Neural cell (in vitro differentiated cells): ENCODE results near the gene EXOC2. TPM values are rescaled to one million over a fixed set of nuclear protein-coding genes. Genes with fewer than 3 reads are reported as not detected.

Source experiments
- H2AFZ ChIP-seq: fragments of 200-600, 300-800 bp; sonication (generic), shearing (Covaris generic); 2 replicates; pipeline ENCODE4 v1.6.0; 2014; ENCODE audit warnings: low read depth, mild to moderate bottlenecking, antibody characterized with exemption, low read length, moderate library complexity
- H3F3A ChIP-seq: fragments of 200-600 bp; shearing (Covaris generic); 2 replicates; pipeline ENCODE4 v1.6.1; 2016; ENCODE audit warnings: mild to moderate bottlenecking, moderate library complexity, mixed read lengths, antibody characterized with exemption, low read length; ENCODE audit not compliant: insufficient read depth, poor library complexity, severe bottlenecking
- H3K27ac ChIP-seq: fragments of 200-600, 300-800 bp; sonication (generic), shearing (Covaris generic); 2 replicates; pipeline ENCODE4 v1.5.1; 2014; ENCODE audit warnings: mild to moderate bottlenecking, low read length, moderate library complexity
- H3K27me3 ChIP-seq: fragments of 300-800, 200-600 bp; sonication (generic), shearing (Covaris generic); 2 replicates; pipeline ENCODE4 v1.6.0; 2014; ENCODE audit warnings: mild to moderate bottlenecking, low read depth, low read length, moderate library complexity; ENCODE audit not compliant: insufficient read depth
- H3K36me3 ChIP-seq: fragments of 300-800, 200-600 bp; sonication (generic), shearing (Covaris generic); 2 replicates; pipeline ENCODE4 v1.5.1; 2014; ENCODE audit warnings: mild to moderate bottlenecking, antibody characterized with exemption, low read length, moderate library complexity; ENCODE audit not compliant: insufficient read depth
- H3K4me2 ChIP-seq: fragments of 300-800, 200-600 bp; sonication (generic), shearing (Covaris generic); 2 replicates; pipeline ENCODE4 v1.6.0; 2014; ENCODE audit warnings: mild to moderate bottlenecking, low read length
- H3K4me3 ChIP-seq: fragments of 300-800, 200-600 bp; sonication (generic), shearing (Covaris generic); 2 replicates; pipeline ENCODE4 v1.5.1; 2014; ENCODE audit warnings: mild to moderate bottlenecking, low read length, moderate library complexity
- H3K79me2 ChIP-seq: fragments of 200-600 bp; shearing (Covaris generic); replicated peaks from 2 replicates; pipeline ENCODE4 v1.6.0; 2014; ENCODE audit warnings: mild to moderate bottlenecking, low read length, moderate library complexity; ENCODE audit not compliant: insufficient read depth
- H3K9ac ChIP-seq: fragments of 300-800, 200-600 bp; sonication (generic), shearing (Covaris generic); 2 replicates; pipeline ENCODE4 v1.6.1; 2016; ENCODE audit warnings: mild to moderate bottlenecking, low read length, mixed read lengths
- H3K9me2 ChIP-seq: fragments of 200-600 bp; shearing (Covaris generic); 2 replicates; pipeline ENCODE4 v1.6.1; 2016; ENCODE audit warnings: mild to moderate bottlenecking, low read length, mixed read lengths; ENCODE audit not compliant: insufficient read depth
- H3K9me3 ChIP-seq: fragments of 200-600, 300-800 bp; sonication (generic), shearing (Covaris generic); 2 replicates; pipeline ENCODE4 v1.6.1; 2016; ENCODE audit warnings: mild to moderate bottlenecking, mixed run types, low read length, moderate library complexity, mixed read lengths
- H4K20me1 ChIP-seq: fragments of 200-600 bp; shearing (Covaris generic); 2 replicates; pipeline ENCODE4 v1.6.1; 2016; ENCODE audit warnings: mild to moderate bottlenecking, mixed run types; ENCODE audit not compliant: insufficient read depth
- CTCF ChIP-seq: fragments of 450-650 bp; IDR thresholded peaks from 2 replicates; pipeline ENCODE4 v1.5.1; 2014; ENCODE audit warnings: antibody characterized with exemption, mild to moderate bottlenecking, moderate library complexity; ENCODE audit not compliant: poor library complexity, severe bottlenecking
- EP300 ChIP-seq: fragments of 450-650 bp; conservative IDR thresholded peaks from 2 replicates; pipeline ENCODE4 v1.6.1; 2014; ENCODE audit warnings: antibody characterized with exemption, mild to moderate bottlenecking, moderate library complexity; ENCODE audit not compliant: poor library complexity, severe bottlenecking
- EZH2 ChIP-seq: fragments of 200-600, 300-800 bp; shearing (Covaris generic), sonication (generic); IDR thresholded peaks from 2 replicates; pipeline ENCODE4 v1.6.1; 2014; ENCODE audit warnings: antibody characterized with exemption, low read length, borderline replicate concordance, mild to moderate bottlenecking; ENCODE audit not compliant: insufficient read depth, poor library complexity, severe bottlenecking
- MXI1 ChIP-seq: fragments of 450-650 bp; conservative IDR thresholded peaks from 2 replicates; pipeline ENCODE4 v1.6.1; 2014; ENCODE audit warnings: antibody characterized with exemption, mild to moderate bottlenecking; ENCODE audit not compliant: poor library complexity, severe bottlenecking
- POLR2AphosphoS5 ChIP-seq: IDR thresholded peaks from 2 replicates; pipeline ENCODE4 v1.6.1; 2012
- RAD21 ChIP-seq: fragments of 450-650 bp; conservative IDR thresholded peaks from 2 replicates; pipeline ENCODE4 v1.6.1; 2014; ENCODE audit warnings: antibody characterized with exemption, mild to moderate bottlenecking, moderate library complexity
- REST ChIP-seq: IDR thresholded peaks from 2 replicates; pipeline ENCODE4 v1.6.1; 2012; ENCODE audit warnings: borderline replicate concordance
- SMC3 ChIP-seq: fragments of 450-650 bp; conservative IDR thresholded peaks from 2 replicates; pipeline ENCODE4 v1.6.1; 2014; ENCODE audit warnings: antibody characterized with exemption, mild to moderate bottlenecking, moderate library complexity; ENCODE audit not compliant: poor library complexity
- TAF1 ChIP-seq: IDR thresholded peaks from 2 replicates; pipeline ENCODE4 v1.6.1; 2012; ENCODE audit warnings: low read depth
- polyA plus RNA-seq: library from polyadenylated mRNA; depleted of rRNA; stranded (reverse); fragments of >200 nt; gene quantifications from 2 replicates; pipeline ENCODE4 v1.2.3, GENCODE V29; 2014

Gene EXOC2
- polyA plus RNA-seq, 1 donor from 2014 or later: 38.6 TPM

GRCh38 chr6:593139-593906 lies 99.6 kb downstream of the EXOC2 start:
- Histone ChIP-seq H3K9ac (no peak overlapping the region), H3F3A (no peaks in the 10 kb centered on the region), H4K20me1 (no peaks in the 10 kb centered on the region), H3K27me3 (no peaks in the 10 kb centered on the region), H3K36me3 (no peaks in the 10 kb centered on the region), H3K9me2 (no peaks in the 10 kb centered on the region), H3K27ac (no peak overlapping the region), H3K9me3 (no peaks in the 10 kb centered on the region), H3K4me3 (no peak overlapping the region), H3K4me2 (no peak overlapping the region), H3K79me2 (no peaks in the 10 kb centered on the region), H2AFZ (no peak overlapping the region)
- TF ChIP-seq EP300 (no peak), TAF1 (no peak), SMC3 (peak; percentile 88), MXI1 (no peak), EZH2 (no peak), REST (no peak), CTCF (peak; percentile 81), RAD21 (peak; percentile 89), POLR2AphosphoS5 (no peak)

- Histone ChIP-seq H2AFZ (no peak overlapping the region), H3K36me3 (no peaks in the 10 kb centered on the region), H3K27me3 (no peaks in the 10 kb centered on the region), H3K9me3 (no peaks in the 10 kb centered on the region), H3K27ac (no peak overlapping the region), H3K4me3 (no peak overlapping the region), H3K9ac (no peak overlapping the region), H3K4me2 (no peak overlapping the region), H3K79me2 (no peaks in the 10 kb centered on the region), H3K9me2 (no peaks in the 10 kb centered on the region), H3F3A (no peaks in the 10 kb centered on the region), H4K20me1 (no peaks in the 10 kb centered on the region)
- no peak for TF ChIP-seq RAD21
- no peak for TF ChIP-seq POLR2AphosphoS5
- TF ChIP-seq MXI1: no peak
- no peak for TF ChIP-seq SMC3
- TF ChIP-seq TAF1: no peak
Observed at GRCh38 chr6:589090-589489, 103.8 kb downstream of the EXOC2 start.
